ENCODE data around the gene P4HA1.

DNA sequence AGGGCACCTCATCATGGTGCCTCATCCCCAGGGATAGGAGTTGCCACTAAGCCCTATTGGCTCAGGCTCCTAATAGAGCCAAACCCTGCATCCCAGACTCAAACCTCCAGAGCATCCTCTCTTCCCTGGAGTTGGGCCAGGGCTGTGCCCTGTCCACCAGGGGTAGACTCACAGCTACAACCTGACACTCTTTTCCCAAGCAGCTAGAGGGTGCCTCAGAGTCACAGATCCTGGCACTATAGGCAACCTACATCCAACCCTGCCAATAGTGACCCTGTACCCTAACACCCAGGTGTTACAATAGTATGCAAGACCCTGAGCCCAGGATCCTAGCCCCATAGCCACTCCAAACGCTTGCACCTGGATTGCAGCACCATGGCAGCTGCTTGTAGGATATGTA is 78.0 kb downstream of the P4HA1 start:
- TF ChIP-seq, protein P1, sequence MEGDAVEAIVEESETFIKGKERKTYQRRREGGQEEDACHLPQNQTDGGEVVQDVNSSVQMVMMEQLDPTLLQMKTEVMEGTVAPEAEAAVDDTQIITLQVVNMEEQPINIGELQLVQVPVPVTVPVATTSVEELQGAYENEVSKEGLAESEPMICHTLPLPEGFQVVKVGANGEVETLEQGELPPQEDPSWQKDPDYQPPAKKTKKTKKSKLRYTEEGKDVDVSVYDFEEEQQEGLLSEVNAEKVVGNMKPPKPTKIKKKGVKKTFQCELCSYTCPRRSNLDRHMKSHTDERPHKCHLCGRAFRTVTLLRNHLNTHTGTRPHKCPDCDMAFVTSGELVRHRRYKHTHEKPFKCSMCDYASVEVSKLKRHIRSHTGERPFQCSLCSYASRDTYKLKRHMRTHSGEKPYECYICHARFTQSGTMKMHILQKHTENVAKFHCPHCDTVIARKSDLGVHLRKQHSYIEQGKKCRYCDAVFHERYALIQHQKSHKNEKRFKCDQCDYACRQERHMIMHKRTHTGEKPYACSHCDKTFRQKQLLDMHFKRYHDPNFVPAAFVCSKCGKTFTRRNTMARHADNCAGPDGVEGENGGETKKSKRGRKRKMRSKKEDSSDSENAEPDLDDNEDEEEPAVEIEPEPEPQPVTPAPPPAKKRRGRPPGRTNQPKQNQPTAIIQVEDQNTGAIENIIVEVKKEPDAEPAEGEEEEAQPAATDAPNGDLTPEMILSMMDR (IDR thresholded peaks at IDR 0.05 in 8 of 11, conservative IDR thresholded peaks at IDR 0.05 in 3 of 11), result no peak
- TF ChIP-seq POLR2A (IDR thresholded peaks at IDR 0.05) (no peak), POLR2AphosphoS5 (IDR thresholded peaks at IDR 0.05) (no peak)

Data from spleen (tissue), 7 donors.